Astrocyte of the cerebellum (primary cell): ENCODE results near the gene CEP85.

Source experiments
- DNase-seq: peaks from one replicate; pipeline ENCODE4 v3.0.0-alpha.2; 2011; ENCODE audit warnings: low read depth
- H3K4me3 ChIP-seq: 2 replicates; pipeline ENCODE4 v1.5.1; 2011; ENCODE audit warnings: mild to moderate bottlenecking, low read depth, low read length, moderate library complexity
- CTCF ChIP-seq: IDR thresholded peaks from 2 replicates; pipeline ENCODE4 v1.5.1; 2012; ENCODE audit warnings: low read length, low read depth, moderate library complexity, mild to moderate bottlenecking; ENCODE audit errors: missing control alignments
- in situ Hi-C: cut with HindIII; loops from 2 replicates; pipeline ENCODE4 v1.10.0; 2017; ENCODE audit warnings: low sequenced_read_pairs

Gene CEP85

GRCh38 chr1:26259005-26259404 lies 25.0 kb downstream of the CEP85 start:
- TF ChIP-seq CTCF, result no peak
- no peak overlapping the region for H3K4me3 ChIP-seq
- in situ Hi-C loops, result no loop called here
- DNase-seq, result no peak

GRCh38 chr1:26259578-26259977 lies 25.6 kb downstream of the CEP85 start:
- in situ Hi-C loops, result no loop called here
- TF ChIP-seq CTCF, result no peak
- no peak for DNase-seq
- no peak overlapping the region for H3K4me3 ChIP-seq

GRCh38 chr1:26263212-26263611 lies 29.2 kb downstream of the CEP85 start:
- TF ChIP-seq CTCF, result no peak
- no peak overlapping the region for H3K4me3 ChIP-seq
- in situ Hi-C loops, result no loop called here
- DNase-seq, result no peak

- no peak overlapping the region for H3K4me3 ChIP-seq
- no peak for DNase-seq
- TF ChIP-seq CTCF, result no peak
- in situ Hi-C loops, result no loop called here
These were observed 31.4 kb downstream of the CEP85 start for GRCh38 chr1:26265405-26265804.

- H3K4me3 ChIP-seq, result no peak overlapping the region
- no peak for TF ChIP-seq CTCF
- DNase-seq, result no peak
- in situ Hi-C loops, result no loop called here
These were observed 34.5 kb downstream of the CEP85 start for GRCh38 chr1:26268290-26269197.

GRCh38 chr1:26269198-26269550 lies 35.2 kb downstream of the CEP85 start:
- in situ Hi-C loops, result no loop called here
- no peak overlapping the region for H3K4me3 ChIP-seq
- no peak for DNase-seq
- TF ChIP-seq CTCF, result no peak
